Smooth muscle cell (in vitro differentiated cells): ENCODE measurements around the gene FBLN1. TPM values are rescaled to one million over a fixed set of nuclear protein-coding genes. Genes with fewer than 3 reads are reported as not detected.
"Not testable (repeated sequence)": the region's sequence is repeated elsewhere in the genome, so short reads cannot be mapped to it uniquely, and the experiment has no call there.

Source experiments
- DNase-seq: peaks from one replicate; lab custom pipeline; 2025; ENCODE audit not compliant: unreplicated experiment; lab: John Stamatoyannopoulos, UW
- H2AFZ ChIP-seq: fragments of 200-600 bp; sonication (generic); 2 replicates; pipeline ENCODE4 v1.6.0; 2016; ENCODE audit warnings: antibody characterized with exemption, low read depth, mild to moderate bottlenecking
- H3F3A ChIP-seq: fragments of 200-600 bp; sonication (generic); 2 replicates; pipeline ENCODE4 v1.6.0; 2017; ENCODE audit warnings: antibody characterized with exemption, low read depth
- H3K27ac ChIP-seq: fragments of 200-600 bp; sonication (generic); 2 replicates; pipeline ENCODE4 v1.5.1; 2016; ENCODE audit warnings: low read depth, mild to moderate bottlenecking
- H3K27me3 ChIP-seq: fragments of 200-600 bp; sonication (generic); 2 replicates; pipeline ENCODE4 v1.6.1; 2016; ENCODE audit warnings: low read depth, mild to moderate bottlenecking
- H3K36me3 ChIP-seq: fragments of 200-600 bp; sonication (generic); 2 replicates; pipeline ENCODE4 v1.5.1; 2016; ENCODE audit warnings: low read depth
- H3K4me1 ChIP-seq: fragments of 200-600 bp; sonication (generic); 2 replicates; pipeline ENCODE4 v1.5.1; 2016; ENCODE audit warnings: low read depth
- H3K4me2 ChIP-seq: fragments of 200-600 bp; sonication (generic); 2 replicates; pipeline ENCODE4 v1.6.0; 2016; ENCODE audit warnings: mild to moderate bottlenecking
- H3K4me3 ChIP-seq: fragments of 200-600 bp; sonication (generic); 2 replicates; pipeline ENCODE4 v1.5.1; 2016; ENCODE audit warnings: mild to moderate bottlenecking
- H3K79me2 ChIP-seq: fragments of 200-600 bp; sonication (generic); 2 replicates; pipeline ENCODE4 v1.6.0; 2016; ENCODE audit warnings: low read depth, mild to moderate bottlenecking
- H3K9ac ChIP-seq: fragments of 200-600 bp; sonication (generic); 2 replicates; pipeline ENCODE4 v1.6.0; 2016; ENCODE audit warnings: low read depth
- H3K9me3 ChIP-seq: fragments of 200-600 bp; sonication (generic); replicated peaks from 2 replicates; pipeline ENCODE4 v1.5.1; 2016; ENCODE audit warnings: low read depth
- H4K20me1 ChIP-seq: fragments of 200-600 bp; sonication (generic); 2 replicates; pipeline ENCODE4 v1.6.0; 2016; ENCODE audit warnings: low read depth
- CTCF ChIP-seq: fragments of 200-600 bp; sonication (generic); IDR thresholded peaks from 2 replicates; pipeline ENCODE4 v1.5.1; 2017; ENCODE audit warnings: borderline replicate concordance, mild to moderate bottlenecking, antibody characterized with exemption; ENCODE audit not compliant: insufficient read depth, poor library complexity, severe bottlenecking
- WGBS: methylation state at CpG from one replicate; pipeline ENCODE4 v1.1.7; 2016; ENCODE audit warnings: low lambda C conversion rate; 5-methylcytosine and 5-hydroxymethylcytosine counted together
- polyA plus RNA-seq: library from polyadenylated mRNA; unstranded; fragments of >200 nt; fragmentation: Nextera tagmentation; extraction: Ambion mirVana; gene quantifications from 2 replicates; pipeline ENCODE4 v1.2.1, GENCODE V29; 2016
- total RNA-seq: library from RNA; depleted of rRNA; stranded (reverse); fragments of >200 nt; gene quantifications from 2 replicates; pipeline ENCODE4 v1.2.3, GENCODE V29; 2014

The FBLN1 gene
- total and polyA plus RNA-seq, 2 experiments from 2014 or later, result 90.9 to 296 TPM

- no peaks in the 10 kb centered on the region for H3F3A ChIP-seq
- no peaks in the 10 kb centered on the region for H3K4me1 ChIP-seq
- no peak for TF ChIP-seq CTCF
- WGBS, result 96% methylated on average over 2 of the region's 2 CpGs
- H3K79me2 ChIP-seq, result no peaks in the 10 kb centered on the region
- no peaks in the 10 kb centered on the region for H3K9me3 ChIP-seq
- no peak overlapping the region for H2AFZ ChIP-seq
- no peak overlapping the region for H3K4me2 ChIP-seq
- H4K20me1 ChIP-seq, result no peaks in the 10 kb centered on the region
- H3K27me3 ChIP-seq, result no peaks in the 10 kb centered on the region
- H3K36me3 ChIP-seq, result no peaks in the 10 kb centered on the region
- H3K27ac ChIP-seq, result no peak overlapping the region
- H3K4me3 ChIP-seq, result no peak overlapping the region
- H3K9ac ChIP-seq, result no peak overlapping the region
- no peak for DNase-seq
Observed at GRCh38 chr22:45616432-45616831, 113.7 kb downstream of the FBLN1 start.

GRCh38 chr22:45617948-45618347, 115.3 kb downstream of the FBLN1 start:
- no peak overlapping the region for H3K9ac ChIP-seq
- H3K27ac ChIP-seq, result no peak overlapping the region
- no peaks in the 10 kb centered on the region for H3K79me2 ChIP-seq
- H3K4me2 ChIP-seq, result no peak overlapping the region
- H3K9me3 ChIP-seq, result no peaks in the 10 kb centered on the region
- no peaks in the 10 kb centered on the region for H3K27me3 ChIP-seq
- H3K4me1 ChIP-seq, result no peaks in the 10 kb centered on the region
- H4K20me1 ChIP-seq, result no peaks in the 10 kb centered on the region
- H3K36me3 ChIP-seq, result no peaks in the 10 kb centered on the region
- no peak for TF ChIP-seq CTCF
- no peak overlapping the region for H2AFZ ChIP-seq
- 82% methylated on average over 7 of the region's 8 CpGs for WGBS
- DNase-seq, result no peak
- H3F3A ChIP-seq, result no peaks in the 10 kb centered on the region
- H3K4me3 ChIP-seq, result no peak overlapping the region

GRCh38 chr22:45620706-45621105, 118.0 kb downstream of the FBLN1 start:
- H2AFZ ChIP-seq, result no peak overlapping the region
- H3F3A ChIP-seq, result no peaks in the 10 kb centered on the region
- H3K79me2 ChIP-seq, result no peaks in the 10 kb centered on the region
- H3K4me1 ChIP-seq, result no peaks in the 10 kb centered on the region
- H3K4me3 ChIP-seq, result no peak overlapping the region
- H3K9ac ChIP-seq, result no peak overlapping the region
- TF ChIP-seq CTCF, result no peak
- no peaks in the 10 kb centered on the region for H3K36me3 ChIP-seq
- no peak overlapping the region for H3K4me2 ChIP-seq
- H3K27ac ChIP-seq, result no peak overlapping the region
- no peaks in the 10 kb centered on the region for H3K9me3 ChIP-seq
- no peaks in the 10 kb centered on the region for H3K27me3 ChIP-seq
- no peak for DNase-seq
- WGBS, result 92% methylated on average over 3 of the region's 3 CpGs
- no peaks in the 10 kb centered on the region for H4K20me1 ChIP-seq

- 88% methylated on average over 11 of the region's 11 CpGs for WGBS
- no peaks in the 10 kb centered on the region for H3K79me2 ChIP-seq
- TF ChIP-seq CTCF, result no peak
Observed at GRCh38 chr22:45621836-45622600, 119.3 kb downstream of the FBLN1 start.

GRCh38 chr22:45623464-45624145, 120.9 kb downstream of the FBLN1 start:
- not testable (repeated sequence) for H3K9me3 ChIP-seq, H3K4me3 ChIP-seq, H3K36me3 ChIP-seq, DNase-seq, H3K4me1 ChIP-seq, H2AFZ ChIP-seq, H3K9ac ChIP-seq, H3K27ac ChIP-seq, H3F3A ChIP-seq, H3K79me2 ChIP-seq, H4K20me1 ChIP-seq, H3K4me2 ChIP-seq, H3K27me3 ChIP-seq
- 86% methylated on average over 3 of the region's 3 CpGs for WGBS

More at GRCh38 chr22:45621836-45622600, 119.3 kb downstream of the FBLN1 start:
- no peak for DNase-seq
- no peak overlapping the region for H2AFZ ChIP-seq
- no peak overlapping the region for H3K27ac ChIP-seq
- H3K27me3 ChIP-seq, result no peaks in the 10 kb centered on the region
- no peak overlapping the region for H3K9ac ChIP-seq
- no peak overlapping the region for H3K4me2 ChIP-seq
- H4K20me1 ChIP-seq, result no peaks in the 10 kb centered on the region
- H3K4me3 ChIP-seq, result no peak overlapping the region
- H3K9me3 ChIP-seq, result no peaks in the 10 kb centered on the region
- no peaks in the 10 kb centered on the region for H3F3A ChIP-seq
- H3K36me3 ChIP-seq, result no peaks in the 10 kb centered on the region
- no peaks in the 10 kb centered on the region for H3K4me1 ChIP-seq
